ENCODE data around the gene TUT4. TPM values are rescaled to one million over a fixed set of nuclear protein-coding genes. Genes with fewer than 3 reads are reported as not detected.

Gene TUT4
- polyA plus RNA-seq, 3 donors = 4.3 to 24.2 (median 7.6) TPM

DNA sequence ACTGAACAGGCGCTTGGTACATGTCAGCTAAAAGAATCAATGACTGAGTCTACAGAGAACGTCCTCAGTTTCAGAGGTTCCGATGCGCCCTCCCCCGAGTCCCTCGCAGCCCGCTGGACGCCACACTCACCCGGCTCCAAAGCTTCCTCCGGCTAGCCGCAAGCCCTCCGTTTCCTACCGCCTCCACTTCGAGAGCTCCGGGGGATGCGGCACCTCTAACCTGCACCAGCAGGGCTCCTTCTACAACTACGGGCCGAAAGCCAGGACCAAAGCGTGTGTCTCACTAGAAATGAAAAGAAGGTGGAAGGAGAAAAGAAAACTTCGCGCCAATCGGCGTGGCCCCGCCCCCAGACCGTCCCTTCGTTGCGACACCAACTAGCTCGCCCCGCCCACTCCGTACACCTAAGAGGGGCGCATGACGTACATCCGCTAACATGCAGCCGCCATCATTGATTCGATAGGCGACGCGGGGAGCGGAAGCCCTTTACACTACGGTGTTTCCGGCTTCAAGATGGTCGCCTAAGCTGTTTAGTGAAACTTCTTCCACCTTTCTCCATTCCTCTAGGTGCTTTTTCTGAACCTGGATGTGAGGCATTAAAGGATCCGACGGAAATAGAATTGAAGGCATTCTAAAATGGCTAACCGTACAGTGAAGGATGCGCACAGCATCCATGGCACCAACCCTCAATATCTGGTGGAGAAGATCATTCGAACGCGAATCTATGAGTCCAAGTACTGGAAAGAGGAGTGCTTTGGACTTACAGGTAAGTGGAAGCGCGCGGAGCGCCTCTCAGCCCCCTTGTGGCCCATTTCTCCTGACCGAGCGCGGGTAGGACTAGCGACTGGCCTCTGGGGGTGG lies 148.5 kb downstream of the TUT4 start, which contains the start of the genes ORC1 and PRPF38A:
ORC1 (minus strand) TSS at position 308 of the 859 bp plus-strand sequence. CDS start 2,200 bp downstream, outside the sequence.
PRPF38A (plus strand) TSS at position 487 of the 859 bp plus-strand sequence; CDS start at position 635, 148 bp downstream.
- H2AFZ ChIP-seq (ENCODE audit: insufficient read depth, low read depth, low read length, poor library complexity, severe bottlenecking) = peak within 1 kb of the TSS; percentile 98
- H3K4me3 Mint-ChIP-seq = peak within 1 kb of the TSS; percentile 100
- peaks cover 30% of the 10 kb centered on the region for H3K4me1 Mint-ChIP-seq

More for the DNA sequence above, 148.5 kb downstream of the TUT4 start, which contains the start of the genes ORC1 and PRPF38A:
- H4K20me1 ChIP-seq (ENCODE audit: insufficient read depth, low read length) = no peaks in the 10 kb centered on the region
- H3K4me2 ChIP-seq (replicated peaks; ENCODE audit: extremely low read depth, low read length, poor library complexity, severe bottlenecking) = peak within 1 kb of the TSS; percentile 82
- Mint-ChIP-seq H3K27ac (peak within 1 kb of the TSS; percentile 98 to 99 (median 98)), H3K27me3 (ENCODE audit: low read depth in 3 of 3) (peaks cover 0 to 1% (median 0%) of the 10 kb centered on the region in 3 donors), H3K36me3 (peaks cover 27 to 49% of the 10 kb centered on the region in 2 donors), H3K9me3 (peaks cover 0 to 3% (median 0%) of the 10 kb centered on the region in 7 donors)
- peaks cover 88% of the 10 kb centered on the region for H3K79me2 ChIP-seq (ENCODE audit: insufficient read depth, low read length)
- H3K36me3 ChIP-seq (replicated peaks in 1 of 2; ENCODE audit: control insufficient read depth in 1 of 2, insufficient read depth in 2 of 2, low read length in 2 of 2) = peaks cover 21 to 49% of the 10 kb centered on the region in 2 donors
- peaks cover 27 to 32% of the 10 kb centered on the region in 2 donors for H3K4me1 ChIP-seq (ENCODE audit: control insufficient read depth in 1 of 2, insufficient read depth in 2 of 2, low read length in 2 of 2)
- peak; percentile 50 for TF ChIP-seq CTCF (IDR thresholded peaks at IDR 0.05)
- peak within 1 kb of the TSS; percentile 98 to 99 (median 98) for H3K4me3 ChIP-seq (replicated peaks in 1 of 3; ENCODE audit: low read depth in 2 of 3, low read length in 3 of 3)
- no peaks in the 10 kb centered on the region for H3K9me3 ChIP-seq (replicated peaks in 1 of 2; ENCODE audit: control insufficient read depth in 1 of 2, insufficient read depth in 1 of 2, low read length in 2 of 2)
- H3K9ac ChIP-seq (ENCODE audit: insufficient read depth, low read length, poor library complexity, severe bottlenecking) = peak within 1 kb of the TSS; percentile 90
- H3K27ac ChIP-seq (ENCODE audit: low read depth in 1 of 2, low read length in 2 of 2) = peak within 1 kb of the TSS; percentile 90 to 99
- H3K27me3 ChIP-seq (ENCODE audit: control insufficient read depth in 2 of 2, insufficient read depth in 2 of 2, low read length in 2 of 2) = no peaks in the 10 kb centered on the region
- intact Hi-C loops (cut with micrococcal nuclease) = loop anchor here (1.0 to 10.0 kb wide), 7 partner anchors 39 to 530 kb away; partner anchors contain the start of genes NRDC (in 2 of the 2), BTF3L4 (in 1 of the 2), COA7 (in 1 of the 2) and TUT4 (in 1 of the 2)
- DNase-seq = peak; percentile 94 to 97 (median 96)
- under 1% methylated on average over 37 of the region's 57 CpGs for WGBS (ENCODE audit: insufficient coverage)

Data from CD14-positive monocyte (primary cell).